SK-N-SH (cell line): Measurements from ENCODE around the gene ZMYND19.

ENCODE experiments used
- MXI1 ChIP-seq: IDR thresholded peaks from 2 replicates; pipeline ENCODE4 v1.6.1; 2012; ENCODE audit warnings: mild to moderate bottlenecking, low read depth, low read length, improper control_type of control experiment
- RCOR1 ChIP-seq: fragments of 150-350 bp; IDR thresholded peaks from 2 replicates; pipeline ENCODE4 v1.6.1; 2017; ENCODE audit warnings: antibody characterized with exemption, low read length
- TAF1 ChIP-seq: IDR thresholded peaks from 2 replicates; pipeline ENCODE4 v1.6.1; 2012; ENCODE audit warnings: low read depth, mild to moderate bottlenecking, low read length, moderate library complexity, borderline replicate concordance
- TCF12 ChIP-seq: IDR thresholded peaks from 2 replicates; pipeline ENCODE4 v1.4.0; 2012
- TEAD4 ChIP-seq: IDR thresholded peaks from 2 replicates; pipeline ENCODE4 v1.4.0; 2012; ENCODE audit warnings: mild to moderate bottlenecking, borderline replicate concordance; ENCODE audit not compliant: insufficient read depth
- YY1 ChIP-seq: IDR thresholded peaks from 2 replicates; pipeline ENCODE4 v1.4.0; 2012; ENCODE audit warnings: low read depth, mild to moderate bottlenecking
- ZBTB33 ChIP-seq: IDR thresholded peaks from 2 replicates; pipeline ENCODE4 v1.4.0; 2012; ENCODE audit warnings: low read depth, borderline replicate concordance
- TF ChIP-seq, protein P1 (sequence below): fragments of 200-600 bp; sonication (generic); IDR thresholded peaks from 2 replicates; pipeline ENCODE4 v1.6.1; 2017; ENCODE audit warnings: antibody characterized with exemption, mild to moderate bottlenecking, moderate library complexity

GRCh38 chr9:137586854-137587253, 3.5 kb downstream of the ZMYND19 start:
- TF ChIP-seq ZBTB33 (no peak), TAF1 (no peak), MXI1 (no peak), TCF12 (no peak), YY1 (no peak), RCOR1 (no peak), TEAD4 (no peak)
- TF ChIP-seq, protein P1, sequence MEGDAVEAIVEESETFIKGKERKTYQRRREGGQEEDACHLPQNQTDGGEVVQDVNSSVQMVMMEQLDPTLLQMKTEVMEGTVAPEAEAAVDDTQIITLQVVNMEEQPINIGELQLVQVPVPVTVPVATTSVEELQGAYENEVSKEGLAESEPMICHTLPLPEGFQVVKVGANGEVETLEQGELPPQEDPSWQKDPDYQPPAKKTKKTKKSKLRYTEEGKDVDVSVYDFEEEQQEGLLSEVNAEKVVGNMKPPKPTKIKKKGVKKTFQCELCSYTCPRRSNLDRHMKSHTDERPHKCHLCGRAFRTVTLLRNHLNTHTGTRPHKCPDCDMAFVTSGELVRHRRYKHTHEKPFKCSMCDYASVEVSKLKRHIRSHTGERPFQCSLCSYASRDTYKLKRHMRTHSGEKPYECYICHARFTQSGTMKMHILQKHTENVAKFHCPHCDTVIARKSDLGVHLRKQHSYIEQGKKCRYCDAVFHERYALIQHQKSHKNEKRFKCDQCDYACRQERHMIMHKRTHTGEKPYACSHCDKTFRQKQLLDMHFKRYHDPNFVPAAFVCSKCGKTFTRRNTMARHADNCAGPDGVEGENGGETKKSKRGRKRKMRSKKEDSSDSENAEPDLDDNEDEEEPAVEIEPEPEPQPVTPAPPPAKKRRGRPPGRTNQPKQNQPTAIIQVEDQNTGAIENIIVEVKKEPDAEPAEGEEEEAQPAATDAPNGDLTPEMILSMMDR = no peak
